Endothelial cell of umbilical vein (primary cell): Measurements from ENCODE around the gene GLI3. TPM values are rescaled to one million over a fixed set of nuclear protein-coding genes. Genes with fewer than 3 reads are reported as not detected.

Source experiments
- BruUV-seq: library from RNA; stranded (reverse); fragments of 400-500 nt; replicated peaks from 2 replicates; lab custom pipeline; 2021; lab: Mats Ljungman, UMichigan
- CTCF ChIA-PET: fragments of 300-600, 350-600 bp; sonication (Branson Sonifier 250); formaldehyde crosslinking; loops from one replicate; lab custom pipeline; 2021; ENCODE audit warnings: antibody characterized with exemption, inconsistent platforms; lab: Charles Lee
- POLR2A ChIA-PET: fragments of 300-600, 350-600 bp; sonication (Branson Sonifier 250); formaldehyde crosslinking; loops from one replicate; lab custom pipeline; 2021; ENCODE audit warnings: antibody characterized with exemption, inconsistent platforms; lab: Charles Lee
- DNase-seq: peaks from one replicate; pipeline ENCODE4 v3.0.0-alpha.2; 2011; ENCODE audit warnings: low read depth, low spot score
- FAIRE-seq: peaks from 2 replicates; lab custom pipeline; 2011; peaks lifted over from hg19 to GRCh38; lab: Jason Lieb, UNC
- H2AFZ ChIP-seq: 2 replicates; pipeline ENCODE4 v1.6.0; 2012; ENCODE audit warnings: low read depth, low read length, control low read depth, inconsistent platforms
- H3K27ac ChIP-seq: 2 replicates; pipeline ENCODE4 v1.5.1; 2011; ENCODE audit warnings: low read depth, mild to moderate bottlenecking, control low read depth, low read length, moderate library complexity; ENCODE audit not compliant: insufficient read depth
- H3K27me3 ChIP-seq, 2 experiments: 2 replicates each; pipeline versions ENCODE4 v1.6.0 to v1.6.1; 2011; ENCODE audit warnings: low read length in 2 of 2, mixed read lengths in 1 of 2; ENCODE audit not compliant: control insufficient read depth in 2 of 2, insufficient read depth in 2 of 2
- H3K36me3 ChIP-seq, 2 experiments: 2 replicates in 1 of 2; 3 replicates in 1 of 2; pipeline ENCODE4 v1.5.1; 2011; ENCODE audit warnings: low read length in 2 of 2, mild to moderate bottlenecking in 1 of 2, moderate library complexity in 1 of 2; ENCODE audit not compliant: control insufficient read depth in 2 of 2, insufficient read depth in 2 of 2; ENCODE audit errors: extremely low read depth in 1 of 2
- H3K4me1 ChIP-seq: 3 replicates; pipeline ENCODE4 v1.5.1; 2011; ENCODE audit warnings: mild to moderate bottlenecking, low read length; ENCODE audit not compliant: control insufficient read depth, insufficient read depth; ENCODE audit errors: extremely low read depth
- H3K4me2 ChIP-seq: 2 replicates; pipeline ENCODE4 v1.6.1; 2011; ENCODE audit warnings: low read length, control low read depth, mixed read lengths; ENCODE audit not compliant: insufficient read depth
- H3K4me3 ChIP-seq, 3 experiments: fragments of 200-600 bp in 1 of 3; sonication (generic), shearing (Covaris generic) in 1 of 3; replicated peaks in 1 of 3; 2 replicates each; pipeline ENCODE4 v1.5.1; 2011 to 2016; ENCODE audit warnings: control low read depth in 3 of 3, low read length in 3 of 3, mild to moderate bottlenecking in 2 of 3, inconsistent platforms in 1 of 3, low read depth in 1 of 3, moderate library complexity in 1 of 3; ENCODE audit not compliant: insufficient read depth in 1 of 3
- H3K79me2 ChIP-seq: 2 replicates; pipeline ENCODE4 v1.6.0; 2012; ENCODE audit warnings: low read length, inconsistent platforms; ENCODE audit not compliant: control insufficient read depth, insufficient read depth
- H3K9ac ChIP-seq: replicated peaks from 2 replicates; pipeline ENCODE3; 2011; ENCODE audit warnings: low read length, control low read depth; ENCODE audit not compliant: insufficient read depth; ENCODE audit errors: extremely low read depth
- H3K9me1 ChIP-seq: replicated peaks from 3 replicates; pipeline ENCODE4 v1.6.0; 2011; ENCODE audit warnings: mild to moderate bottlenecking, low read length; ENCODE audit not compliant: control insufficient read depth, insufficient read depth; ENCODE audit errors: extremely low read depth
- H3K9me3 ChIP-seq: replicated peaks from 2 replicates; pipeline ENCODE4 v1.5.1; 2012; ENCODE audit warnings: low read length, inconsistent platforms; ENCODE audit not compliant: control insufficient read depth, insufficient read depth
- H4K20me1 ChIP-seq: replicated peaks from 2 replicates; pipeline ENCODE3; 2011; ENCODE audit warnings: mild to moderate bottlenecking, low read length; ENCODE audit not compliant: control insufficient read depth, insufficient read depth; ENCODE audit errors: extremely low read depth
- CTCF ChIP-seq, 2 donors: IDR thresholded peaks; 1 replicate in 1 of 2; 2 replicates in 1 of 2; pipeline ENCODE4 v1.5.1; 2011; ENCODE audit warnings: low read length in 2 of 2, mild to moderate bottlenecking in 2 of 2, moderate library complexity in 2 of 2, control low read depth in 1 of 2, inconsistent platforms in 1 of 2, low read depth in 1 of 2; ENCODE audit not compliant: insufficient read depth in 1 of 2; ENCODE audit errors: extremely low read depth in 1 of 2
- EZH2 ChIP-seq: IDR thresholded peaks from 2 replicates; pipeline ENCODE4 v1.6.1; 2012; ENCODE audit warnings: borderline replicate concordance, low read depth, mild to moderate bottlenecking, moderate library complexity, low read length, inconsistent platforms; ENCODE audit not compliant: severe bottlenecking
- FOS ChIP-seq: IDR thresholded peaks from 2 replicates; pipeline ENCODE4 v1.6.1; 2011; ENCODE audit warnings: mild to moderate bottlenecking, low read length, moderate library complexity, borderline replicate concordance; ENCODE audit not compliant: insufficient read depth
- GATA2 ChIP-seq: IDR thresholded peaks from 2 replicates; pipeline ENCODE4 v1.7.0; 2011; ENCODE audit warnings: low read depth, mild to moderate bottlenecking, moderate library complexity, mixed read lengths, low read length; ENCODE audit not compliant: insufficient read length, insufficient read depth
- JUN ChIP-seq: IDR thresholded peaks from 2 replicates; pipeline ENCODE4 v1.6.1; 2011; ENCODE audit warnings: borderline replicate concordance, low read depth; ENCODE audit not compliant: insufficient read length, insufficient read depth
- MAX ChIP-seq: IDR thresholded peaks from 2 replicates; pipeline ENCODE4 v1.6.1; 2011; ENCODE audit not compliant: insufficient read depth, insufficient read length
- MYC ChIP-seq: IDR thresholded peaks from one replicate; pipeline ENCODE4 v1.6.1; 2011; ENCODE audit warnings: mild to moderate bottlenecking, low read depth, low read length
- POLR2A ChIP-seq: IDR thresholded peaks from 2 replicates; pipeline ENCODE4 v1.6.1; 2012; ENCODE audit warnings: low read depth, mild to moderate bottlenecking, control low read depth, low read length
- POLR2AphosphoS5 ChIP-seq: IDR thresholded peaks from 2 replicates; pipeline ENCODE4 v1.6.1; 2012; ENCODE audit warnings: low read depth, mild to moderate bottlenecking, control low read depth, low read length, moderate library complexity; ENCODE audit not compliant: insufficient read depth
- dilution Hi-C: fragments of 300-500 bp; cut with MboI; formaldehyde crosslinking; loops from one replicate; pipeline ENCODE4 v1.15.0; 2019; ENCODE audit warnings: low sequenced_read_pairs; ENCODE audit not compliant: extremely low pct_ligation_motif_present
- intact Hi-C: fragments of 100-400 bp; cut with micrococcal nuclease; formaldehyde crosslinking; loops from one replicate; pipeline ENCODE4 v1.10.0; 2022
- polyA plus RNA-seq, 4 experiments: library from polyadenylated mRNA; depleted of rRNA in 3 of 4; stranded (reverse) in 3 of 4; unstranded in 1 of 4; fragments of >200 nt; gene quantifications; 2 replicates each; pipeline versions ENCODE4 v1.2.1 to v1.2.3, GENCODE V29; 2011 to 2012; ENCODE audit warnings: missing spikeins in 1 of 4
- total RNA-seq: library from RNA; stranded (reverse); gene quantifications from 2 replicates; pipeline ENCODE4 v1.2.3, GENCODE V29; 2021

GLI3 gene
- total and polyA plus RNA-seq, 2 donors (not counting 3 experiments of a cell fraction or from before 2014, with no cell fraction given), result 6.0 to 24.9 TPM

- DNase-seq, result no peak
- intact Hi-C loops, result no loop called here
- Histone ChIP-seq H3K27me3 (no peaks in the 10 kb centered on the region), H3K4me3 (no peak overlapping the region), H3K9me1 (no peaks in the 10 kb centered on the region), H3K79me2 (no peaks in the 10 kb centered on the region), H3K4me2 (no peak overlapping the region), H3K4me1 (no peaks in the 10 kb centered on the region), H3K9ac (no peak overlapping the region), H2AFZ (no peak overlapping the region), H3K9me3 (no peaks in the 10 kb centered on the region), H3K27ac (no peak overlapping the region), H4K20me1 (no peaks in the 10 kb centered on the region), H3K36me3 (no peaks in the 10 kb centered on the region)
- dilution Hi-C loops, result no loop called here
- POLR2A ChIA-PET, result no interaction called here
- TF ChIP-seq FOS, result no peak
- TF ChIP-seq POLR2A, result no peak
- no peak for TF ChIP-seq JUN
- TF ChIP-seq POLR2AphosphoS5, result no peak
- TF ChIP-seq GATA2, result no peak
- TF ChIP-seq CTCF (IDR thresholded peaks at IDR 0.05; ENCODE audit: extremely low read depth in 1 of 2, insufficient read depth in 1 of 2, low read depth in 1 of 2, low read length in 2 of 2), result no peak
- TF ChIP-seq MAX, result no peak
- TF ChIP-seq EZH2, result no peak
- TF ChIP-seq MYC, result no peak
- BruUV-seq, result no TSS peak
- FAIRE-seq, result no peak
- CTCF ChIA-PET, result no interaction called here
Observed at GRCh38 chr7:42076870-42077269, 160.1 kb downstream of the GLI3 start.
